Upper lobe of left lung (tissue), 4 donors: Measurements from ENCODE around the gene EVA1A.

Experiments
- EP300 ChIP-seq, 4 donors: sonication (generic); formaldehyde crosslinking; IDR thresholded peaks; one replicate each; pipeline ENCODE4 v1.5.1; 2017; ENCODE audit warnings: antibody characterized with exemption in 4 of 4, control low read depth in 2 of 4
- POLR2A ChIP-seq, 4 donors: fragments of 450-650 bp; IDR thresholded peaks; one replicate each; pipeline ENCODE4 v1.5.1; 2016 to 2017; ENCODE audit warnings: antibody characterized with exemption in 4 of 4, mild to moderate bottlenecking in 2 of 4
- POLR2AphosphoS5 ChIP-seq, 2 donors: sonication (generic); formaldehyde crosslinking; IDR thresholded peaks; one replicate each; pipeline ENCODE4 v1.5.1; 2017; ENCODE audit warnings: antibody characterized with exemption in 2 of 2
- TF ChIP-seq, protein P1 (sequence below), 6 experiments: fragments of 450-650 bp in 4 of 6; fragments of 200-600 bp in 2 of 6; sonication (generic) in 2 of 6; IDR thresholded peaks; one replicate each; pipeline ENCODE4 v1.5.1; 2016 to 2019; ENCODE audit warnings: antibody characterized with exemption in 6 of 6

DNA sequence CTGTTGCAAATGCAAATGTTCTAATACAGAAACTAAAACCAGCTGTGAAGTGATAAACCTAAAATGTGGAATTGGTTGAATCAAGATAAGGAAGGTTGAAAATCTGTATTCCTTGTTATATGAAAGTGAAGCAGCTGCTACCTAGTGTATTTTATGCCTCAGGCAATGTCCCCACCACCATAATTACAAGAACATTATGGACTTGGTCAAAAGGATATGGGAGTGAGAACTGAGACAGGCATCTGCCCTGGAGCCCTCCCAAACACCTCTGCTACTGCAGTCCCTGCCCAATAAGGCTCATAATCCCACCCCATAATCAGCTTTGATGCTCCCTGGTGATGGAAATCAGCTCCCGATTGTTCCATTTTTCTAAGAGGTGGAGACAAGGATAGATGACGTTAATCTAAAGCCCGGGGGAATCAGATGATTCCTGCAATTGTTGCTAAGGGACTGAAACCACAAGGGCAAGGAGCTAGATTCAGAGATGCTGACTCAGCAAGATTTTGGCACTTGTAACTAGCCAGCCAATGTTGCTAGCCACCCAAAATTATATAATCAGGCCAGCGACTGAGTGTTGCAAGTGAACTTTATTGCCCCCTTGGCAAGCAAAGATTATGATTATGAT is 69.5 kb downstream of the EVA1A start:
- TF ChIP-seq, protein P1, sequence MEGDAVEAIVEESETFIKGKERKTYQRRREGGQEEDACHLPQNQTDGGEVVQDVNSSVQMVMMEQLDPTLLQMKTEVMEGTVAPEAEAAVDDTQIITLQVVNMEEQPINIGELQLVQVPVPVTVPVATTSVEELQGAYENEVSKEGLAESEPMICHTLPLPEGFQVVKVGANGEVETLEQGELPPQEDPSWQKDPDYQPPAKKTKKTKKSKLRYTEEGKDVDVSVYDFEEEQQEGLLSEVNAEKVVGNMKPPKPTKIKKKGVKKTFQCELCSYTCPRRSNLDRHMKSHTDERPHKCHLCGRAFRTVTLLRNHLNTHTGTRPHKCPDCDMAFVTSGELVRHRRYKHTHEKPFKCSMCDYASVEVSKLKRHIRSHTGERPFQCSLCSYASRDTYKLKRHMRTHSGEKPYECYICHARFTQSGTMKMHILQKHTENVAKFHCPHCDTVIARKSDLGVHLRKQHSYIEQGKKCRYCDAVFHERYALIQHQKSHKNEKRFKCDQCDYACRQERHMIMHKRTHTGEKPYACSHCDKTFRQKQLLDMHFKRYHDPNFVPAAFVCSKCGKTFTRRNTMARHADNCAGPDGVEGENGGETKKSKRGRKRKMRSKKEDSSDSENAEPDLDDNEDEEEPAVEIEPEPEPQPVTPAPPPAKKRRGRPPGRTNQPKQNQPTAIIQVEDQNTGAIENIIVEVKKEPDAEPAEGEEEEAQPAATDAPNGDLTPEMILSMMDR (IDR thresholded peaks at IDR 0.05): no peak
- TF ChIP-seq POLR2AphosphoS5 (IDR thresholded peaks at IDR 0.05): no peak
- no peak for TF ChIP-seq POLR2A (IDR thresholded peaks at IDR 0.05)
- no peak for TF ChIP-seq EP300 (IDR thresholded peaks at IDR 0.05)
